SU-DHL-6 (cell line): Measurements from ENCODE around the gene SLC48A1.

Experiments used
- H2AFZ ChIP-seq: fragments of 200-600 bp; sonication (generic); 2 replicates; pipeline ENCODE4 v1.6.1; 2014; ENCODE audit warnings: low read depth, mild to moderate bottlenecking, moderate library complexity, mixed read lengths, antibody characterized with exemption, low read length; ENCODE audit not compliant: severe bottlenecking
- H3F3A ChIP-seq: fragments of 200-600 bp; shearing (Covaris generic); 2 replicates; pipeline ENCODE4 v1.6.0; 2016; ENCODE audit warnings: antibody characterized with exemption, mild to moderate bottlenecking; ENCODE audit not compliant: insufficient read depth
- H3K27ac ChIP-seq: fragments of 200-600 bp; sonication (generic); 2 replicates; pipeline ENCODE4 v1.5.1; 2016; ENCODE audit warnings: low read depth, mild to moderate bottlenecking, low read length, moderate library complexity, mixed read lengths
- H3K27me3 ChIP-seq: fragments of 200-600 bp; sonication (generic), shearing (Covaris generic); 2 replicates; pipeline ENCODE4 v1.6.0; 2014; ENCODE audit warnings: mild to moderate bottlenecking, low read length
- H3K36me3 ChIP-seq: fragments of 200-600 bp; sonication (generic); 2 replicates; pipeline ENCODE4 v1.6.1; 2014; ENCODE audit warnings: mild to moderate bottlenecking, low read length, mixed read lengths
- H3K4me2 ChIP-seq: fragments of 300-600, 200-600 bp; shearing (Covaris generic), sonication (generic); 2 replicates; pipeline ENCODE4 v1.6.0; 2014; ENCODE audit warnings: low read length, low read depth, mild to moderate bottlenecking; ENCODE audit not compliant: poor library complexity, severe bottlenecking
- H3K4me3 ChIP-seq: fragments of 200-600 bp; sonication (generic); 2 replicates; pipeline ENCODE4 v1.5.1; 2014; ENCODE audit warnings: antibody characterized with exemption, low read length, mild to moderate bottlenecking, mixed read lengths; ENCODE audit not compliant: insufficient read depth, poor library complexity, severe bottlenecking
- H3K79me2 ChIP-seq: fragments of 200-600 bp; sonication (generic); 2 replicates; pipeline ENCODE4 v1.6.1; 2014; ENCODE audit warnings: mild to moderate bottlenecking, low read length, moderate library complexity; ENCODE audit not compliant: insufficient read depth
- H3K9ac ChIP-seq: fragments of 200-600 bp; sonication (generic); 2 replicates; pipeline ENCODE4 v1.7.0; 2014; ENCODE audit warnings: mild to moderate bottlenecking, low read length
- H3K9me2 ChIP-seq: fragments of 200-600 bp; sonication (generic); replicated peaks from 2 replicates; pipeline ENCODE4 v1.6.1; 2014; ENCODE audit warnings: low read length; ENCODE audit not compliant: insufficient read depth
- H3K9me3 ChIP-seq: fragments of 200-600 bp; sonication (generic); 2 replicates; pipeline ENCODE4 v1.6.1; 2014; ENCODE audit warnings: low read length, mixed read lengths; ENCODE audit not compliant: insufficient read depth
- H4K20me1 ChIP-seq: fragments of 200-600 bp; sonication (generic); 2 replicates; pipeline ENCODE4 v1.6.1; 2014; ENCODE audit warnings: low read depth, mild to moderate bottlenecking, antibody characterized with exemption, low read length, moderate library complexity, mixed read lengths
- EZH2phosphoT487 ChIP-seq: fragments of 200-600 bp; sonication (generic), shearing (Covaris generic); conservative IDR thresholded peaks from 2 replicates; pipeline ENCODE4 v1.6.1; 2018; ENCODE audit warnings: mild to moderate bottlenecking, antibody characterized with exemption, low read length, moderate library complexity, mixed read lengths
- TF ChIP-seq, protein P1 (sequence below): fragments of 200-600 bp; sonication (generic); IDR thresholded peaks from one replicate; pipeline ENCODE4 v1.5.1; 2017; ENCODE audit warnings: antibody characterized with exemption, mild to moderate bottlenecking, low read length, moderate library complexity; ENCODE audit not compliant: insufficient read depth, poor library complexity, severe bottlenecking

SLC48A1 gene

DNA sequence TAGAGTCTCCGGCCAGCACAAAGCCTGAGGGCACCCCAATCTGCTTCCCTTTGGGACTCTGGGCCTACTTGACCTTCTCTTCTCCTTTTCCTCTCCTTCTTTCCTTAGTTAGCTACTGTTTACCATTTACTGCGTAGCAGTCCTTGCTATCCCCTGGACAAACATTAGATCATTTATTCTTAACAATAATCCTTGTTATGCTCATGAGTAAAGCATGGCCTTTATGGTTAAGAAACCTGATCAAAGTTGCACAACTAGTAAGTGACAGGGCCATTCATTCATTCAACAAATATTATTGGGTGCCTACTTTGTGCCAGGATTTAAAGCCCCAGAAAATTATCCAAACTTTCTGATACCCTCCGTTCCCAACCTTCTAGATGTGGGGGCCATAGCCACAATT, 49.8 kb downstream of the SLC48A1 start:
- Histone ChIP-seq H3K27ac (no peak overlapping the region), H3K4me2 (no peak overlapping the region), H4K20me1 (no peaks in the 10 kb centered on the region), H3F3A (peaks cover 19% of the 10 kb centered on the region), H3K27me3 (no peaks in the 10 kb centered on the region), H3K9ac (no peak overlapping the region), H3K9me3 (no peaks in the 10 kb centered on the region), H3K4me3 (no peak overlapping the region), H2AFZ (no peak overlapping the region), H3K36me3 (no peaks in the 10 kb centered on the region), H3K79me2 (peaks cover 14% of the 10 kb centered on the region; the same call in 1 of the 2 replicates), H3K9me2 (no peaks in the 10 kb centered on the region)
- no peak for TF ChIP-seq EZH2phosphoT487

DNA sequence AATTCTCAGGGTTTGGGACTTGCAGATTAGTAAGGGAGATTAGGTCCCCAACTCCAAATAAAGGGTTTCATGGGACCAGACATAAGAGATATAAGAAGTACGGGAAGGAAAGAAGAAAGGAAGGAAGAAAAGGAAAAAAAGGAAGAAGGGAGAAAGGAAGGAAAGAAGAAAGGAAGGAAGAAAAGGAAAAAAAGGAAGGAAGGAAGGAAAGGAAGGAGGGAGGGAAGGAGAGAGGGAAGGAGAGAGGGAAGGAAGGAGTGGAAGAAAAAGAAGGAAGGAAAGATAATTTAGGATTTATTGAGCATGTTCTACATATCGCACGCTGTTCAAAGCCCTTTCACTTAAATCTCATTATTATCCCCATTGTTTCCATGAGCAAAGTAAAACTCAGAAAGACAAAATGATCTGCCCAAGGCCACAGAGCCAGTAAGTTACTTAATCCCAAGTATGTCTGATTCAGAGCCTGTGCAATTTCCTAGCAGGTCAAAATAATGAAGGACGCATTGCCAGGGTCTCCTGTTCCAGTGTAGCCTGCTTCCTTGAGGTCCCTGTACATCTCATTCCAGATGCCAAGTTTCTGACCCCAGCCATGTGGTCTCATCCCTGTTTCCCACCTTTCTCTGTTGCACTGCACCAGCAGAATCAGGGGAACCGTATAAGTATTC, 50.5 kb downstream of the SLC48A1 start:
- H3K4me3 ChIP-seq, result no peak overlapping the region

DNA sequence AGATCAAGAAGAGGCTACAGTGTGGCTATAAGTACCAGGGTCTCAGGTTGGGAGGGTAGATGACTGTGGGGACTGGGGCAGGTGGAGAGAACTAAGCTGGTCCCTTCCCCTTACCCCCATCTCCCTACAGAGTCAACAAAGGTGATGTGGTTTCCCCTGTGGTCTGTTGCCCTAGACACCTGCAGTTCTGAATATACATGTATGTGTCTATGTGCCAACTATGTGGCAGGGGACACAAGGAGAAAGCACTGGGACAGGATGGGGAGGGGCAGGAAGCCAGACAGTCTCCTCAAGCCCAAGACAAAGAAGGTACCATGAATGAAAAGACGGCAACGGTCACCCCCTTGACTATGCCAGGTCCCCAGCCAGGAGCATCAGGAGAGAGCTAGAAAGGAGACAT, 51.2 kb downstream of the SLC48A1 start:
- Histone ChIP-seq H3K79me2 (peaks cover under 1% of the 10 kb centered on the region; the same call in 1 of the 2 replicates), H3K4me3 (no peak overlapping the region), H3K27ac (peak overlapping the region; percentile 81), H3K27me3 (no peaks in the 10 kb centered on the region), H3K9me3 (no peaks in the 10 kb centered on the region), H3F3A (peaks cover 19% of the 10 kb centered on the region), H2AFZ (no peak overlapping the region), H3K9me2 (no peaks in the 10 kb centered on the region), H3K36me3 (no peaks in the 10 kb centered on the region), H3K9ac (peak overlapping the region; percentile 13; the same call in 1 of the 2 replicates), H4K20me1 (no peaks in the 10 kb centered on the region), H3K4me2 (peak overlapping the region; percentile 43)
- no peak for TF ChIP-seq EZH2phosphoT487

More for the DNA sequence above, 50.5 kb downstream of the SLC48A1 start:
- H3K36me3 ChIP-seq, result no peaks in the 10 kb centered on the region
- no peaks in the 10 kb centered on the region for H3K9me2 ChIP-seq
- H3F3A ChIP-seq, result peaks cover 19% of the 10 kb centered on the region
- no peaks in the 10 kb centered on the region for H4K20me1 ChIP-seq
- H3K27ac ChIP-seq, result peak overlapping the region; percentile 81
- H3K9ac ChIP-seq, result peak overlapping the region; percentile 13; the same call in 1 of the 2 replicates
- peaks cover 7% of the 10 kb centered on the region; the same call in 1 of the 2 replicates for H3K79me2 ChIP-seq
- no peaks in the 10 kb centered on the region for H3K9me3 ChIP-seq
- H3K4me2 ChIP-seq, result peak overlapping the region; percentile 43
- no peaks in the 10 kb centered on the region for H3K27me3 ChIP-seq
- no peak for TF ChIP-seq EZH2phosphoT487
- TF ChIP-seq, protein P1, sequence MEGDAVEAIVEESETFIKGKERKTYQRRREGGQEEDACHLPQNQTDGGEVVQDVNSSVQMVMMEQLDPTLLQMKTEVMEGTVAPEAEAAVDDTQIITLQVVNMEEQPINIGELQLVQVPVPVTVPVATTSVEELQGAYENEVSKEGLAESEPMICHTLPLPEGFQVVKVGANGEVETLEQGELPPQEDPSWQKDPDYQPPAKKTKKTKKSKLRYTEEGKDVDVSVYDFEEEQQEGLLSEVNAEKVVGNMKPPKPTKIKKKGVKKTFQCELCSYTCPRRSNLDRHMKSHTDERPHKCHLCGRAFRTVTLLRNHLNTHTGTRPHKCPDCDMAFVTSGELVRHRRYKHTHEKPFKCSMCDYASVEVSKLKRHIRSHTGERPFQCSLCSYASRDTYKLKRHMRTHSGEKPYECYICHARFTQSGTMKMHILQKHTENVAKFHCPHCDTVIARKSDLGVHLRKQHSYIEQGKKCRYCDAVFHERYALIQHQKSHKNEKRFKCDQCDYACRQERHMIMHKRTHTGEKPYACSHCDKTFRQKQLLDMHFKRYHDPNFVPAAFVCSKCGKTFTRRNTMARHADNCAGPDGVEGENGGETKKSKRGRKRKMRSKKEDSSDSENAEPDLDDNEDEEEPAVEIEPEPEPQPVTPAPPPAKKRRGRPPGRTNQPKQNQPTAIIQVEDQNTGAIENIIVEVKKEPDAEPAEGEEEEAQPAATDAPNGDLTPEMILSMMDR, result no peak
- H2AFZ ChIP-seq, result no peak overlapping the region

DNA sequence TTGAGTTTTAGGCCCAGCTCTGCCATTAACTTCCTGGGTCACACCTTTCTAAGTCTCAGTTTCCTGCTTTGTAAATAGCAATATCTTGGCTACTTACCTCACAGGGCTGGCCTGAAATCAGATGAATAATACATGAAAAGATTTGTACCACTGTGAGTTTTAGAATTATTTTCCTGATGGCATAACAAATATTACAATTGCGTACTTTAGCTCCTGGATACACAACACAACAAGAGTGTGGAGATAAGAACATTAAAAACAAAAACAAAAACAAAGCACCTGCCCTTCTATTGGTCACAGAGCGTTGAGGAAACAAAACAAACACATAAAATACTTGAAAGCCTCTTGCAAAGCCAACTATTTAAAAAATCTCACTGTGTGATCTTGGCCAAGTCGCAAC, 51.6 kb downstream of the SLC48A1 start:
- H3K27me3 ChIP-seq, result no peaks in the 10 kb centered on the region
- H3K9me2 ChIP-seq, result no peaks in the 10 kb centered on the region
- peak overlapping the region; percentile 81 for H3K27ac ChIP-seq
- H3K79me2 ChIP-seq, result no peaks in the 10 kb centered on the region
- H3K36me3 ChIP-seq, result no peaks in the 10 kb centered on the region
- H3K4me3 ChIP-seq, result no peak overlapping the region
- TF ChIP-seq, protein P1, result no peak
- TF ChIP-seq EZH2phosphoT487, result no peak
- no peak overlapping the region; the same call in 1 of the 2 replicates for H3K9ac ChIP-seq
- no peaks in the 10 kb centered on the region for H3K9me3 ChIP-seq
- H3K4me2 ChIP-seq, result peak overlapping the region; percentile 43
- H3F3A ChIP-seq, result peaks cover 19% of the 10 kb centered on the region
- no peak overlapping the region for H2AFZ ChIP-seq
- H4K20me1 ChIP-seq, result no peaks in the 10 kb centered on the region
